ENCODE results near the gene TREML4.
"Not testable (repeated sequence)": the region's sequence is repeated elsewhere in the genome, so short reads cannot be mapped to it uniquely, and the experiment has no call there.

Gene TREML4, protein sequence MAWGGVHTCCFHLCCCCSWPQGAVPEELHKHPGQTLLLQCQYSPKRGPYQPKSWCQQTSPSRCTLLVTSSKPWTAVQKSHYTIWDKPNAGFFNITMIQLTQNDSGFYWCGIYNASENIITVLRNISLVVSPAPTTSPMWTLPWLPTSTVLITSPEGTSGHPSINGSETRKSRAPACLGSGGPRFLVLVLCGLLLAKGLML

DNA sequence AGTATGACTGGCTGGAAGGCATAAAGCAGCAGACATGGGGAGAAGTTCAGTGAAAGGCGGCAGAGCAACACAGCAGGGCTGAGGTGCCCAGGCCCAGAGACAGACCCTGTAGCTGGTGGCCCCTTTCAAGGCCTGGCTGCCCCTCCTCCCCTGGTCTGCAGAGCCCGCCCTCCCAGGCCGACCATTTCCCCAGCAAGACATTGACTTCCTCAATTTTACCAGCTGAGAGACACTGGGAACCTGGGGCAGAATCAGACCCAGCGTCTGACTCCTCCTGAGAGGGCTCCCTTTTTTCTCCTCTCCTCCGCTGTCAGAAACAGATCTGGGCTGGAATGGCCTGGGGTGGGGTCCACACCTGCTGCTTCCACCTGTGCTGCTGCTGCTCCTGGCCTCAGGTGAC is at the start of gene TREML4:
TSS of gene TREML4 (plus strand) at position 254 of the 400 bp plus-strand sequence. CDS start at position 333, 79 bp downstream.
- peak; percentile 55 for DNase-seq

DNA sequence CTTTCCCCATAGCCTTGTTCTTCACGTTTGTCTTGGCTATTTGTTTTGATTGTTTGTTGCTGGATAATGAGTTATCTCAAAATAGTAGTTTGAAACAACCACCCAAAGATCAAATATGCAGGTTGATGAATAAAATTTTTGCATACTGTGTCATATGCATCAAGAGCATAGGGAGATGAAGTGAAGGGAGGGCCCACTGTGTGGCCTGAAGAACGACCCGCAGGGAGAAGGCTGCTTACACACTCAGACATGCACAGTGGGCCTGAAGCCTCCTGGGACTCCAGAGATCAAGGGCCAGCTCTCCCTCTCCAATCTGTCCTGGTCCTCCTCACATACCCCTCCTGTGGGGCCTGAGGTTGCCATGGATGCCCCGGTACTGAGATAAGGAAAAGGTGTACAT is 49.0 kb upstream of the TREML4 start:
- DNase-seq: peak; percentile 29

DNA sequence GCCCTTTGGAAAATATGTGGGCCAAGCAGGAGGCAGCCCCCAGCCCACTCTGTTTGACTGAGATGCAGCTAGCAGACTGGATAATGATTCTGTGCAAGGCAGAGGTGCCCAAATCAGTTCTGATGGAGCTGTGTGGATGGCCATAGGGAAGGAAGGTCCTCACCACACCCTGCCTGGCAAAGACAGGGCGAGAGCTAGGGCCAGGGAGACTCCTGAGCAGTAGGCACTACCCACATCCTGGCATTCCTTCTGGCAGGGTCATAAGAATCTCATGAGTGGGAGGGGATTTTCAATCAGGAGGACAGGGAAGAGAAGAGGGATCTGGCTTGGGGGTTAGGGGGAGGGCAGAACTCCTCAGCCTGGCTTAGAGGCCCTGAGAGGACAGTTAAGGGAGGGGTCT is 46.6 kb upstream of the TREML4 start:
- no peak for DNase-seq

DNA sequence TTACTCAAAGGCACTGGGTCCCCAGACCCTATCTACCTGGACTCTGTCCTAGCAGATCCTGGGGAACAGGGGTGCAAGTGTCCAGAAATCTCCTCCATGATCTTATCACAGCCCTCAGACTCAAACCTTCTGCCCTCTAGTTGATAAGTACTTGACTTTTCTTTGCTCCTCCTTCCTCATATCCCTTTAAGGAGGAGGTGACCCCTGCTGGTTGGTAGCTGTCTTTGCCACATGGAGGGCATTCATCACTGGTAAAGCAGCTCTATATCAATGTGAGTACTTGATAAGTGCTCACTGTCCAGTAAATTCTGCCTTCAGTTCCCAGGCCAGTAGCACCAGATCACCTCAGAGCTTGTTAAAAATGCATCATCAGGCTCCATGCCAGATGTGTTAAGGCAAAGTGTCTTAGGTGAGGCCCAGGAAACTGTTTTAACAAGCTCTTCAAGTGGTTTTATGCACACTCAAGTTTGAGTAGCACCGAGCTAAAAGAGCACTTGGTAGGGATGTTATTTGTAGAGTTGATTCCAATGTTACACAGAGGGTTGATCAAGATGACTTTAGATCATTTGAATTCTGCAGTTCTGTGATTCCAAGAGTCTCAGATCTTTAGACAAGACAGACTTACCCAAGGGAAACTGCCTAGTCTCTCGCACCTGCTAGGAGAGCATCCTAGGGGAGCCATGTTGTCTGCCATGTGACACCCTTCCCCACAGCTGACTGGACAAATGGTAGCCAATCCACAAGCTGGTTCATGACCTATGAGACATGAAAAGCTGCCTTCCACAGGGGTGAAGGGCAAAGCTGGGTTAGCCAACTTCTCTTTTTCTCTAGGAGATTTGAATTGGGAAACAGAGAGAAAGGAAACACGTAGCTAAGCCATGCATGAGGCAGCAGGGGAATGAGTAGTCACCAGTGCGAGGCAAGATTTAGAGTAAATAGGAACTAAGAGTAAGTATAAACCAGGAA is 45.8 kb upstream of the TREML4 start:
- peak; percentile 86 for DNase-seq

DNA sequence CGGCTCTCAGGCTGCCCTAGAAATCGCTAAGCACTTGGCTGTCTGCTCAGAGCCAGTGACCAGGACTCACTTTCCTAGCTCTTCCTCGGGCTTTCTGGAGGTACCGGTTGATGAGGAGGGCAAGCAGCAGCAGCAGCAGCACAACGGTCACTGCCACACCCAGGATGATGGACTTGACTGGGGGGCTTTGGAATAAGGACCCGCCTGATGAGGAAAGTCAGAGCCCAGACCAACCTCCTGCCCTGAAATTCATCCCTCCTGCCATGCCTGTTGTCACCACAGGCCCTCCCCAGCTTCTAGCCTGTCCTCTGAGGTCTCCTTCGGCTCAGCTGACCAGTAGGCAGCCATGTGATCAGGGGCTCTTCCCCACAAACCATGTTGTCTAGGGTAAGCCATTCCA is 43.4 kb upstream of the TREML4 start:
- DNase-seq: no peak

DNA sequence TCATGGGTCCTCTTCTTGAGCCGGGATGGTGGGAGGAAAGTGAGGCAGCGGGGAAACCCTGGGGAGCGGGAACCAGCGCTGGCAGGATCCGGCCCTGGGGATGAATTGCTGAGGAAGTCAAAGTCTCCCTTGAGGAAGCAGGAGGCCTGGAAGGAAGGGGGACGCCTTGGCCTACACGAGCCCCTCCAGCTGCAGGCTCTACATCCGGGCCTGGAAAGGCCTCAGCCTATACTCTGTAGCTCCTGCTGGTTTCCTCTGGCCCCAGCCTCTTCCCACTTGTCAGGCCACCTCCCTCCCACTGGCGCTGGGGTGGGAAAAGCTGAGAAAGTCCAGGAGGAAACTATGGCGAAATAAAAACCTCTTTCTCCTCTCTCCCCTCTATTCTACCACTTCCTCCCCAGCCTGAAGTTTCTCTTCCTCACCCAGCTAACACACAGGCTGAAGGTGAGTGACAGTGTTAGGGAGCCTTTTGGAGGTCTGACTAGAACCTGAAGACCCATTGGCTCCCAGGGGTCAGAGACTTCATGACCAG is 42.1 kb upstream of the TREML4 start:
- no peak for DNase-seq

DNA sequence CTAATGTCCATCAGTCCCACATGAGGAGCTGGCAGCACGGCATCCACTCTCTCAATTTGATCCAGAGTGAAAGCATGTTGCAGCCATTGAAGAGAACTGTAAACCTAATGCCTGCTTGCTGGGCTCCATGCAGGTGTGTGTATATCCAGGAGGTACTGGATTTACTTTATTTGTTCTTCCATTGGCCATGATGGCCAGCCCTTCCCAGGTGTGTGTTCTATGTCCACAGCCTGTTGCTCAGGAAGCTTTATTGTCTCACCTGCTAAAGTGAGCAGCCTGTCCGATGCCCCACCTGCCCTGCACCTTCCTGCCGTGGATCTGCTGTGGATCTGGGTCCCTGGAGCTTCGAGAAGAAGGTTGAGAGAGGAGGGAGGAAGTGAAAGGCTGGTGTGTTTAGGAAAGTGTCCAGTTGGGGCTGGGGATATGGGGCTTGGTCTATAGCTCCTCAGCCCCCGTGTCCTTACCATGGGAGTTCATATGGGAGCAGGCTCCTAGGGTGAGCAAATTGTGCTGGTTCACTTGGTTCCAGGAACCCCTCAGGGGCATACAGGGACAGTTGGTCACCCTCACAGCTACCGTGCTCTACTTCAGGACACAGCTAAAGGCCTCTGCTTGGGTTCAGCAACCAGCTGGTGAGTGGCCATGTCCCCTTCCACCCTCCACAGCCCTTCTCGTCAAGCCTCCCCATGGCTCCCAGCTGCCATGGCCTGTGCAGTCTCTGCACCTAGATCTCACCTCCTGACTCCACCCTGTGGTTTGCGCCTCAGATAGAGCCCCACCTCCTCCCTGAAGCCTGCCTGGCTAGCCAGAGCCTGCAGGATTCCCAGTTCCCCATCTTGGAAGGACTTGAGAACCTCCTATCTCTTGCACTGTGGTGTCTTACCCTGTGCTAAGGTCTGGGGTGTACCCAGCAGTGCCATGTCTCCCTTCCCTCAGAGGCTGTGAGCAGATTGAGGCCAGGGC is 39.9 kb upstream of the TREML4 start:
- DNase-seq: no peak

DNA sequence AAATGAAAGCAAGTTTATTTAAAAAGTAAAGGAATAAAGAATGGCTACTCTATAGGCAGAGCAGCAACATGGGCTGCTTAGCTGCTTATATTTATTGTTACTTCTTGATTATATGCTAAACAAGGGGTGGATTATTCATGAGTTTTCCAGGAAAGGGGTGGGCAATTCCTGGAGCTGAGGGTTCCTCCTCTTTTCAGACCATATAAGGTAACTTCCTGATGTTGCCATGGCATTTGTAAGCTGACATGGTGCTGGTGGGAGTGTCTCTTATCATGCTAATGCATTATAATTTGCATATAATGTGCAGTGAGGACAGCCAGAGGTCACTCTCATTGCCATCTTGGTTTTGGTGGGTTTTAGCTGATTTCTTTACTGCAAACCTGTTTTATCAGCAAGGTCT is 39.1 kb upstream of the TREML4 start:
- DNase-seq: not testable (repeated sequence)

DNA sequence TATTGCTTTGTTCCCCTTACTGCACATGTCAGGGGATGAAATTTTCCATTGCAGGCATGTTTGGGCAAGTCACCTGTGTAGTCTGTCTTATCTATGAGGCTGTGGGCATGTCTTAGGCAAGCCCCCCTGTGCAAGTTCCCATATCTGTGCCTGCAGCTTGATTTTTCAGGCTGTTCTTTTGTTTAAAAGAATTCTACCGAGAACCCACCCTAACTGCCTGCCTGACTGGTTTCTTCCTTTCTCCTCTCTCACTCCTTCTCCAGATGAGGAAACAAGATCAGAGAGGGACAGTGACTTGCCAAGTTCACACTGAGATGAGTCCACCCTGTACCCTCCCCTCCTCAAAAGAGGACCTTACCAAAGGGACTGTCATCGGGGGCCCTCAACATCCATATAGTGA is 38.2 kb upstream of the TREML4 start:
- DNase-seq: no peak

DNA sequence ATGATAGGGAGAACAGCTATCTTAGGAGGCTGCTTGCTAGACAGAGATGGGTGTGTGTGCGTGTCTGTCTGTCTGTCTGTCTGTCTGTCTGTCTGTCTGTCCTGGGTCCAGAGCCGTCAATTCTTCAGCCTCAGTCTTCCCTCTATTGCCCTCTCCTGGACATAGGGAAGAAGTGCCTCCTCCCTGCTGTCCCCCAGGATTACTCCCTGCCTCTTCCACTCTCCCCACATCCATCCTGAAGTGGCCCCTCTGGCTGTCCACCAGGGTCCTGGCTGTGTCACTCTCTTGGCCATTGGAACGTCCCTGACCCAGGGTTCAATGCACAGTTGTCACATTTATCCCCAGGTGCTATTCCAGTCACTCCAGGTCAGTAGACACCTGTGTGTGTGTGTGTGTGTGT is 37.4 kb upstream of the TREML4 start:
- DNase-seq: no peak

DNA sequence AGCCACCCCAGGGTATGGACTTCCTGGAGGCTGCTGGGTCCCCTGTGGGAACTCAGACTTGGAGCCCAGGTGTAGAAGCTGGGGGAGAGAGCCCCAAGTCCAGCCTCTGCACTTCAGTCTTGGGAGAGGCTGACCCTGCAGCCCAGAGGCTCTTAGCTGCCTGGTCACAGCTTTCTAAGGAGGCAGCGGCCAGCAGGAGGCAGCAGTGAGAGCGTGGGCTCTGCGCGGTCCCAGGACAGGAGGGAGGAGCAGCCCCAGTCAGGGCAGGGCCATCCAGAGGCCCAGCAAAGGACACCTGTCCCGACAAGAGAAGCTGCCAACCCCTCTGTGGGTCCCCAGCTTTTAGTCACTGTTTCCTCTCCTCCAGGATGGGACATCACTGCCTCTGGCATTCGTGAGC is 36.6 kb upstream of the TREML4 start:
- DNase-seq: peak; percentile 54

DNA sequence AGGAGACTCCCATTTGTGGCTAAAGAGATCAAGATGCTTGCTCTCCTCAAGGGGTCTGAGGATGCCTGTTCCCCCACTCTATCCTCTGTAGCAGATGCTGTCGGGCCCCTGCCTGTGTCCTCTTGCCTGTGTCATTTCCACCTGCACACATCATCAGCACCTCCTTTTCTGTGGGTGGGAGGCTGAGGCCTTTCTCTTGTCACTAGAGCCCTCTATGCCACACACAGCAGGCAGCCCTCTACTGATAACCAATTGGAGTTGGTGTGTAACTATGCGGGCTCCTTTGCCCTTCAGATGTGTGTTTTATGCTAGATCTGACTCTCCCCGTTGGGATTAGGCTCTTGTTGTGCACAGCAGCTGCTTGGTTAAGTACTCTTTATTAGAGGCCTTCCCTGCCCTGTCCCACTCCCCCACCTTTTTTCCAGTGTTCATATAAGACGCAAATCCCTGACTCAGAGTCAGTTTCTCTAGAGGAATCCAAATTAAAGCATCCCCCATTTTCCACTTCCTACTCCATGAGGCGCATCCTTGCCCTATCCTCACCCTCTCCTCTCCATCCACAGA is 34.9 kb upstream of the TREML4 start:
- DNase-seq: no peak

DNA sequence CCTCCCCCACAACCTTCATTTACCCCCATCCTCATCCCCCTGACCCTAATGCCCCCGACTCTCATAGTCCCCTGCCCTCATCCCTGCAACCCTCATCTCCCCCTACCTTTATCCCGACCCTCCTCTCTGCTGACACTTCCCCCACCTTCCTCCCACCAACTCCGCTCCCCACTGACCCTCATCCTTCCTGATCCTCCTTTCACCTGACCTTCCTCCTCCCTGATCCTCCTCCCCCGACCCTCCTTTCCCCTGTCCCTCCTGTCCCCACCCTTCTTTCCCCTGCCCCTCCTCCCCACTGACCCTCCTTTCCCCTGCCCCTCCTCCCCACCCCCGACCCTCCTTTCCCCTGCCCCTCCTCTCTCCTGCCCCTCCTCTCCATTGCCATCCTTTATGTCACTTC is 34.3 kb upstream of the TREML4 start:
- DNase-seq: no peak

DNA sequence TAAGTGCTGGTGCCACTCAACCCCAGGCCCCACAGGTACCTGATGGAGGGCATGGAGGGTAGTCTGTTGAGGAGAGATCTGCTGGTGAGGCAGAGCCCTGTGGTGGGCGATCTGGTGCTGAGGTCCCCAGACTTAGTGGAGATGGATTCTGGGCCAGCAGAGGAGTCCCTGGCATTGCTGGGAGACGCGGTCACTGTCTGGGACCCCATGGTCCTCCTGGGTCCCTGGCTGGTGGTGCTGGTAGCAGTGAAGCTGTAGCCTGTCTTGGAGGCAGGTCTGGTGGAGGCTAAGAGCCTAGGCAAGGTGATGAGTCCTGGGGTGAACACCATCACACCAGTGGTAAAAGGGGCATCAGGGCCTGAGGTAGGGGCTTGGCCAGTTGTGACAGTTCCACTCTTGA is 33.8 kb upstream of the TREML4 start:
- no peak for DNase-seq

DNA sequence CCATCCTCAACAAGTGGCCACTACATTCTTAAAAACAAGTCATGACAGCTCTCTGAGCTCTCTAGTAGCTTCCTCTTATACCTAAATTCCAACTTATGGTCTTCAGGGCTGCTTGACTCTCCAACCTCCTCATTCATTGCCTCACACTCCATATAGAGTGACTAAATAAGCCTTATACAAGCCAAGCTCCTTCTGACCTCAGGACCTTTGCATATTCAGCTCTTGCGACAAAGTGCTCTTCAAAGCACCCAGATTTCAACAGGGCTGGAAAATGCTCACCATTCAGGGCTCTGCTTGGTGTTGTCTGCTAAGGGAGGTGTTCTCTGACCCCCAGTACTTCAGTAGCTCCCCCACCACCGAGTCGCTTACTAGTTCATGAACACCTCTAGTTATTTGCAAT is 30.9 kb upstream of the TREML4 start:
- no peak for DNase-seq

DNA sequence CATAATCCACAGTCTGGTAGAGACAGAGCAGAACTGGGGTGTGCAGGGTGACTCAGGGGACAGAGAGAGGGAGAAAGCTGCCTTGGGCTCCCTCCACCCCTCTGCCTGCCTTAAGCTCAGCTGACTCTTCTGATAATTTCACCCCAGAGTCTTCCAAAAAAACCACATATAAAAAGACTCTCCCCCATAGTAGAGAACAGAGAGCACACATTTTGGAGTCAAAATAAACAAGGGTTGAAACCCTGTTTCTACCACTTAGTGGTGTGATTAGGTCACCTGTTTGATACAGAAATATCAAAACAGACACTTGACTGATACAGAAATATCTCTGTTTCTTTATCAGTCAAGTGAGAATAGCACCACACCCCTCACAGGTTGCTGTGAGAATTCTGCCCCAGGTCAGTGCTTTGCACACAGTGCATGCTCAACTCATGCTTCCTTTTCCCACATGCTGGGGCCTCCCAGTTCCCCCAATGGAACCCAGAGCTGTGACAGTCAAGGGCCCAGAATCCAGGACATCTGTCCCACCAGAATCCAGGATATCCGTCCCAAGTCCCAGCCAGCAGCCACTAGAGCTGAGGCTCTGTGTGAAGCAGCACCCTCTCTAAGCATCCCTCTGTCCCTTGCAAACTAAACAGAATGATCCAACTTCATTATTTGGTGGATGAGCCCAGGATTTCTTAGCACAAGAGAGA is 28.4 kb upstream of the TREML4 start:
- DNase-seq: peak; percentile 59

DNA sequence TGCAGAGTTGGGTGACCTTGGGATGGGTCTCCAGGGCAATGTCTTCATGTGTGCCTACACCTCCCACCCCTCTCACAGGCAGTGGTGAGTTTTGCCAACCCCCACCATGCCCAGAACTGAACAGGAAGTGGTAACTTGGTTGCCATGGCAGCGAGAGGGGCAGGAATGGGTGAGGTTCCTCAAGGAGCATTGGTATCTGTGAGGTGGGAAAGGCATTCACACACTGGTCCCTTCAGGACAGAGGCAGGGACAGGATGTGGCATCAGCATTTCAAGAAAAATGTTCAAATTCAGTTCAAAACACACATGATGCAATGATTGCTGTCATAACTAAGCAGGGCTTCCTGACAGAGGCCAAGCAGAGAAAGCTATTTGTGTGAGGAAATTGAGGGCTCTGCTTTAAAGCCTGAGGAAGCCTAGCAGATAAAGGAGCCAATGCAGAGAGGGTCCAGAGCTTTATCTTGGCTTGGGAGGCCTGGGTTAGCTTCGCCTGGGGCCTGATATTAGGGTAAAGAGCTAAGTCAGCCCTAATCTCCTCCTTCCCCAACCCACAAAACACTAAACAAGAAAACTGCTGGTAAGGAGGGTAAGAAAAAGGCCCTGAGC is 27.8 kb upstream of the TREML4 start:
- peak; percentile 83 for DNase-seq

DNA sequence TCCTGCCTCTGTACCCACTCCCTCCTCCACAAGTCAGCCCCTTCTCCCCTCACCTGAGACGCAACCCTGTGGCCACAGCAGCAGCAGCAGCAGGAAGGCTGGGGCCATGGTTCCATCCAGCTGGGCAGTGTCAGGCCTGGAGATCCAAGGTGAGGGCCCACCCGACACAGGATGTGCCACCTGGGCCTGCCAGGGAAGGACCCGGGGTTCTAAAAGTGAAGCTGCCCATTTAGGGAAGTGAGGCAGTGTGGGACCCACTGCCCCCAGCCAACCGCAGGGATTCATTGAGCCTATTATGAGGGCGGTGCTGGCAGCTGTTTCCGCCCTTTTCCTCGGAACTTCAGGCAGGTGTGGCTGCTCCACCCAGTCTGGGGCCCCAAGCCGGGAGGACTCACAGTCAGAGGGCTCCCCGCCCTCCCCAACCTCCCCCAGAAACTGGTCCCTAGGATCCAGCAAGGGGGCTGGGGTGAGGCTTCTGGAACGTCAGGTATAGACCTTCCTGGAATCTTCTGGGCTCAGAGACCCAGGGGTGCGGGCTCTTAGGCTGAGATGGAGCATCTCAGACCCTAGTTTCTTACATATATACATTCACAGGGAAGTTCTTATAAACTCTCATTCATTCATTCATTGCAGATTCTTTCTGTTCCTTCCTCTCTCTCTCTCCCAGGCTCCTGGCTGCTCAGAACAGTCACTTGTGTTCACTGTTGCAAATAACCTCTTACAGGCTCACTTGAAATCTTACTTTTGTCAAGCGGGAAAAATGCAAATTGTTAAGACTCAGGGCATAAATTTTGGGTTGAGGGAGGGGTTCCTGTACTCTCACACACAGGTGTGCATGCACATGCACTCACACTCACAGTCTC is 27.0 kb upstream of the TREML4 start, which contains the start of gene TREML2:
TSS of gene TREML2 (minus strand) at position 249 of the 863 bp plus-strand sequence. CDS start at position 108, 141 bp downstream.
- peak; percentile 63 for DNase-seq

DNA sequence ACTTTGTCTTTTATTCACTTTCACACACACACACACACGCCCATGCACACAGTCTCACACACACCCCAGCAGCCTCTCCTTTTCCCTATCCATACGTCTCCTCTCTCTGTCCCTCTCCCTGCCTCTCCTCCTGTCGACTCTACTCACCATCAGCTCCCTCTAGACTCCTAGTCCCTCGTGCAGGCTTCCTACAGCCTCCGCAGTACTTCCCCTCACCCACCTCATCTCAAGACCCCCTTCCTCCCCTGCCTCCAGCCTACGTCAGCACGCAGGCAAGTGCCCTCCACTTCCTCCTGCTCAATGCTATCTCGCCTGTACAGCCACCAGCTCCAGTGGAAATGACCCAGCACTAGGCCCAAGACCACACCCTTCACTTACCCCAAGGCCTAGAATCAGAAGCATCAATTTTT is 26.4 kb upstream of the TREML4 start:
- DNase-seq: peak; percentile 46

DNA sequence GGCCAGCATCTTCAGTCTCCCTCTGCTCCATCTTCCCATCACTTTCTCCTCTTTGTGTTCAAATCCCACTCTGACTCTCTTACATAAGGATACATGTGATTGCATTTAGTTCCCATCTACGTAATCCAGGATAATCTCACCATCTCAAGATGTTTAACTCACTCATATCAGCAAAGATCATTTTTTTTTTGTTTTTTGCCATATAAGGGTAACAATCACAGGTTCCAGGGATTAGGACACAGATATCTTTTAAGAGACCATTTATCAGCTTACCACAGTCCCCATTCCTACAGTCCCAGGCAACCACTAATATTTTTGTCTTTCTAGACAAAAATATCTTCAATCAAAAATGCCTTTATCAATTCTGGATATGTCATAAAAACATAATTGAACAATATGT is 24.0 kb upstream of the TREML4 start:
- DNase-seq: no peak

Data from OCI-M1 (cell line).